Activated B cell treated with CpG ODN at 0.5 μM for 24 hours (primary cell): ENCODE measurements around the gene SNX10. TPM values are rescaled to one million over a fixed set of nuclear protein-coding genes. Genes with fewer than 3 reads are reported as not detected.

Experiments
- ATAC-seq: fragments of 200-7000 bp; cut with Tn5 transposase; one replicate; pipeline ENCODE4 v1.10.0; 2021; ENCODE audit warnings: low read depth, mild to moderate bottlenecking, moderate library complexity
- CTCF ChIA-PET: fragments of 350-600 bp; sonication (Branson Sonifier 250); formaldehyde crosslinking; loops from one replicate; lab custom pipeline; 2021; ENCODE audit warnings: antibody characterized with exemption; lab: Charles Lee
- POLR2A ChIA-PET: fragments of 350-600 bp; sonication (Branson Sonifier 250); formaldehyde crosslinking; loops from one replicate; lab custom pipeline; 2021; ENCODE audit warnings: antibody characterized with exemption; lab: Charles Lee
- DNase-seq: peaks from one replicate; pipeline ENCODE4 v3.0.0; 2022
- H3K27ac Mint-ChIP-seq: one replicate; pipeline ENCODE4 v1.8.0; 2020; ENCODE audit warnings: mixed read lengths
- H3K27me3 Mint-ChIP-seq: one replicate; pipeline ENCODE4 v1.8.0; 2021; ENCODE audit warnings: mixed read lengths
- H3K36me3 Mint-ChIP-seq: one replicate; pipeline ENCODE4 v1.8.0; 2021; ENCODE audit warnings: low read depth, mixed read lengths
- H3K4me1 Mint-ChIP-seq: one replicate; pipeline ENCODE4 v1.8.0; 2021; ENCODE audit warnings: mixed read lengths
- H3K4me3 Mint-ChIP-seq: one replicate; pipeline ENCODE4 v1.8.0; 2020; ENCODE audit warnings: mild to moderate bottlenecking, mixed read lengths
- H3K9me3 Mint-ChIP-seq: one replicate; pipeline ENCODE4 v1.8.0; 2020; ENCODE audit warnings: mixed read lengths
- intact Hi-C: fragments of 100-400 bp; cut with micrococcal nuclease; formaldehyde crosslinking; loops from one replicate; pipeline ENCODE4 v1.15.1; 2024
- total RNA-seq: library from RNA; stranded (reverse); gene quantifications from 2 replicates; pipeline ENCODE4 v1.2.3, GENCODE V29; 2022
- TF ChIP-seq, protein P1 (sequence below): fragments of 200-600 bp; IDR thresholded peaks from one replicate; pipeline ENCODE4 v1.8.0; 2022; ENCODE audit warnings: antibody characterized with exemption, mild to moderate bottlenecking

Gene SNX10
- total RNA-seq, 1 donor from 2014 or later = 32.3 TPM

GRCh38 chr7:26265499-26266075 lies 26.1 kb upstream of the SNX10 start:
- TF ChIP-seq, protein P1, sequence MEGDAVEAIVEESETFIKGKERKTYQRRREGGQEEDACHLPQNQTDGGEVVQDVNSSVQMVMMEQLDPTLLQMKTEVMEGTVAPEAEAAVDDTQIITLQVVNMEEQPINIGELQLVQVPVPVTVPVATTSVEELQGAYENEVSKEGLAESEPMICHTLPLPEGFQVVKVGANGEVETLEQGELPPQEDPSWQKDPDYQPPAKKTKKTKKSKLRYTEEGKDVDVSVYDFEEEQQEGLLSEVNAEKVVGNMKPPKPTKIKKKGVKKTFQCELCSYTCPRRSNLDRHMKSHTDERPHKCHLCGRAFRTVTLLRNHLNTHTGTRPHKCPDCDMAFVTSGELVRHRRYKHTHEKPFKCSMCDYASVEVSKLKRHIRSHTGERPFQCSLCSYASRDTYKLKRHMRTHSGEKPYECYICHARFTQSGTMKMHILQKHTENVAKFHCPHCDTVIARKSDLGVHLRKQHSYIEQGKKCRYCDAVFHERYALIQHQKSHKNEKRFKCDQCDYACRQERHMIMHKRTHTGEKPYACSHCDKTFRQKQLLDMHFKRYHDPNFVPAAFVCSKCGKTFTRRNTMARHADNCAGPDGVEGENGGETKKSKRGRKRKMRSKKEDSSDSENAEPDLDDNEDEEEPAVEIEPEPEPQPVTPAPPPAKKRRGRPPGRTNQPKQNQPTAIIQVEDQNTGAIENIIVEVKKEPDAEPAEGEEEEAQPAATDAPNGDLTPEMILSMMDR = no peak
- ChIA-PET POLR2A (no interaction called here), CTCF (no interaction called here)
- no peak overlapping the region for H3K4me3 Mint-ChIP-seq
- ATAC-seq (no peak), DNase-seq (no peak)
- H3K36me3 Mint-ChIP-seq = no peaks in the 10 kb centered on the region
- no peak overlapping the region for H3K27ac Mint-ChIP-seq
- H3K9me3 Mint-ChIP-seq = no peaks in the 10 kb centered on the region
- H3K27me3 Mint-ChIP-seq = peaks cover 21% of the 10 kb centered on the region
- intact Hi-C loops = no loop called here
- no peaks in the 10 kb centered on the region for H3K4me1 Mint-ChIP-seq

DNA sequence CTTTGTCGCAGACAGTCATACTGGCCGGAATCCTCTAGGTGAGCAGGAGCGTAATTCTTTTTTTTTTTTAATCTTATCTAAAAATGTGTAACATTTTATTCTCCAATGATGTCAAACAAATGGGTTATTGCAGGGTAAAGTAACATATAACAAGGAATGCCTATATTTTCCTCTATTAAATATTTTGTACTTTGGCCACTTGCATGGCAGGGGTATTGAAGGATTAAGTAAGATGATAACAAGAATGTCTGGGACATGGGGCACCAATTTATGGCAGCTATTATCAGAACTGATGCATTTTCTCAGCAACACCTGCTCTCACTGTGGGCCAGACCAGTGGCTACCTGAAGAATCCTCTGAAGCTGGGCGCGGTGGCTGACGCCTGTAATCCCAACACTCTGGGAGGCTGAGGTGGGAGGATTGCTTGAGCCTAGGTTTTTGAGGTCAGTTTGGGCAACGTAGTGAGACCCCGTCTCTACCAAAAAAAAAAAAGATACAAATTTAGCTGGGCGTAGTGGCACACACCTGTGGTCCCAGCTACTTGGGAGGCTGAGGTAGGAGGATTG lies 24.0 kb upstream of the SNX10 start:
- TF ChIP-seq, protein P1 = no peak
- no peaks in the 10 kb centered on the region for H3K36me3 Mint-ChIP-seq
- intact Hi-C loops = no loop called here
- H3K27me3 Mint-ChIP-seq = peaks cover 24% of the 10 kb centered on the region
- ATAC-seq (no peak), DNase-seq (no peak)
- no peaks in the 10 kb centered on the region for H3K9me3 Mint-ChIP-seq
- H3K4me1 Mint-ChIP-seq = no peaks in the 10 kb centered on the region
- no peak overlapping the region for H3K27ac Mint-ChIP-seq
- H3K4me3 Mint-ChIP-seq = no peak overlapping the region
- POLR2A ChIA-PET = no interaction called here
- CTCF ChIA-PET = no interaction called here

DNA sequence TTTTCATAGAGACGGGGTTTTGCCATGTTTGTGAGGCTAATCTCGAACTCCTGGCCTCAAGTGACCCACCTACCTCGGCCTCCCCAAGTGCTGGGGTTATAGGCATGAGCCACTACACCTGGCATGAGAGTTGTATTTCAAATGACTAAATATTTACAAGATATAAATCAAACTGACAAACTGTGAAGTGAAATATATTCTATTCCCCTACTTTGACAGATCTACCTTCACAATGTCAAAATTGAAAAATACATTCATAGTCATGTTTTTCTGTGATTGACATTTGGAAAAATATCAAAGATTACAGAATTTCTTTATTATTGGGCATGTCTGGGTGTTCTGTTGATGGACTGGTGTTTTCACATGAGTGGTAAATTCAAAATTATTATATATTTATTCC lies 16.4 kb upstream of the SNX10 start:
- DNase-seq = no peak
- TF ChIP-seq, protein P1 = no peak
- H3K9me3 Mint-ChIP-seq = no peaks in the 10 kb centered on the region
- peaks cover 8% of the 10 kb centered on the region for H3K27me3 Mint-ChIP-seq
- no peak overlapping the region for H3K27ac Mint-ChIP-seq
- peaks cover 6% of the 10 kb centered on the region for H3K4me1 Mint-ChIP-seq
- CTCF ChIA-PET = interaction anchor here (8.7 kb wide), 1 partner anchor 89 kb away, joined by 77 read pairs; no protein-coding TSS in a partner anchor
- ATAC-seq = no peak
- intact Hi-C loops = loop anchor here (10.0 kb wide), 1 partner anchor 230 kb away; no protein-coding TSS in a partner anchor
- POLR2A ChIA-PET = no interaction called here
- H3K36me3 Mint-ChIP-seq = no peaks in the 10 kb centered on the region
- no peak overlapping the region for H3K4me3 Mint-ChIP-seq

- DNase-seq (no peak), ATAC-seq (peak; percentile 82)
- ChIA-PET POLR2A (no interaction called here), CTCF (interaction anchor here (0.9 to 8.7 kb wide), 7 partner anchors 13 to 200 kb away, joined by 3 to 77 read pairs (median 3); partner anchors contain the start of gene SNX10)
- H3K4me1 Mint-ChIP-seq = peaks cover 11% of the 10 kb centered on the region
- no peaks in the 10 kb centered on the region for H3K9me3 Mint-ChIP-seq
- no peak overlapping the region for H3K4me3 Mint-ChIP-seq
- no peak overlapping the region for H3K27ac Mint-ChIP-seq
- peaks cover 3% of the 10 kb centered on the region for H3K27me3 Mint-ChIP-seq
- intact Hi-C loops = loop anchor here (1.0 to 10.0 kb wide), 6 partner anchors 13 to 882 kb away; partner anchors contain the start of gene SNX10
- no peaks in the 10 kb centered on the region for H3K36me3 Mint-ChIP-seq
- TF ChIP-seq, protein P1 = no peak
These were observed 12.9 kb upstream of the SNX10 start for GRCh38 chr7:26278770-26279169.

DNA sequence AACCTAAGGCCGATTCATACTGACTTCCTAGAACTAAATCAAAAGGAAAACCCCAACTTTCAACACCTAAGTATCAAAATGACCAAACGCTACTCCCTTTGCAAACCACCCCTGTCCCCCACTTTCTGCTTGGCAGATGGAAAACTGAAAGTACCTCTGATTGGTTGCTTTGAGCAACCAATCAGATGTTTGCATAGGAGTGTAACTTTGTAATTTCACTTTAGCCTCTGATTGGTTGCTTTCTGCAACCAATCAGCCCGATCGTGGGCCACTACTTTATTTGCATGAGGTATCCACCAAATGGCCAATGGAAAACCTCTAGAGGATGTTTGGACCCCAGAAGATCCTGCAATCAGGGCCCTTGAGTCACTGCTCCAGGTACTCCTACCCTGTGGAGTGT lies 12.3 kb upstream of the SNX10 start:
- intact Hi-C loops = loop anchor here (2.0 to 10.0 kb wide), 3 partner anchors 189 to 881 kb away; no protein-coding TSS in a partner anchor
- Mint-ChIP-seq H3K4me3 (no peak overlapping the region), H3K36me3 (no peaks in the 10 kb centered on the region), H3K9me3 (no peaks in the 10 kb centered on the region), H3K4me1 (peaks cover 11% of the 10 kb centered on the region), H3K27me3 (peaks cover 3% of the 10 kb centered on the region), H3K27ac (no peak overlapping the region)
- ChIA-PET POLR2A (interaction anchor here (1.4 kb wide), 1 partner anchor 81 kb away, joined by 3 read pairs; no protein-coding TSS in a partner anchor), CTCF (interaction anchor here (0.9 to 8.7 kb wide), 4 partner anchors 12 to 189 kb away, joined by 3 to 77 read pairs (median 3); partner anchors contain the start of gene SNX10)
- ATAC-seq (no peak), DNase-seq (no peak)
- TF ChIP-seq, protein P1 = no peak
